HUDEP-2 (cell line): ENCODE measurements around the gene KLF6.
A peak's percentile ranks its signal among the peaks of the same experiment; 100 is the strongest.

ENCODE experiments used
- DNase-seq, 76 experiments: peaks; one replicate each; lab custom pipeline; 2025; ENCODE audit not compliant: unreplicated experiment in 76 of 76; lab: John Stamatoyannopoulos, UW

KLF6 gene

GRCh38 chr10:3784510-3785250 lies at the start of gene KLF6:
KLF6 (minus strand) TSS chr10:3785209; CDS start chr10:3785014, 195 bp downstream.
- peak in 17 of 76 experiments; percentile 7 to 67 (median 28) for DNase-seq

DNA sequence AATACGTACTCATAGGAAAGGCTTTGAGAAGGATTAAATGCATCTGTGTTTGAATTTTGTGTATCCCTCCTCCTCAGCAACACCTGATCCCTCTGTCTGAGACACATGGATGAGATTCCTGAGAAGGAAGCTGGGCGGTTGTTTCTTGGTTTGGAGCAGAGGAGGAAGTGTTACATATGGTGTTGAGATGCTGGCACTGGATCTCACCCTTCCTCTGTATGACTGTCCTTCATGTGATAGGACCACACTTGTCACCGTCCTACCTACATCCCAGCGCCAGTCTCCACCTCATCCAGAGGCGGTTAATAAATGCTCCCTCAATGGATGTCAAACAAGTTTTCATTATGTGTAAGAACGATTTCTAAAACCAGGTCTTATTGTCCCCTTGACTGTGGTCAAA lies 49.4 kb upstream of the KLF6 start:
- DNase-seq: no peak

- DNase-seq: no peak
These were observed 48.0 kb upstream of the KLF6 start for GRCh38 chr10:3833046-3833445.

GRCh38 chr10:3832022-3832786 lies 47.2 kb upstream of the KLF6 start:
- no peak for DNase-seq

DNA sequence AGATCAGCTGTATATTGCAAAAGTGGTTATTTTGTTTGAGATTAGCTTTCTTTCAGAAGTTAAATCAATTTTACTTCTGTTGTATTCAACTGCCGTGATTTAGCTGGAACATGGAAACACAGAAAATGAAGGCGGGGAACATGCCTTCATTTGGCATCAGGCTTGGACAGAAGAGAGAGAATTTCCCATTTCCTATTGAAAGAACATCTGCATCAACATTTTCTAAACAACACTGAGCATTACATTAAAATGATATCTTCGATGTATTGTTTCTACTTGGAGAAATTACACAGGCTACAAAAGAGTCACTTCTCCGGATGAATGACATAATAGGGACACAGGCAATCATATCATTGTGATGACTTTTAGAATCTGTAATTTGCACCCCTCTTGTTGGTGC lies 46.6 kb upstream of the KLF6 start:
- DNase-seq: no peak

- DNase-seq: no peak
These were observed 45.9 kb upstream of the KLF6 start for GRCh38 chr10:3830946-3831345.

- no peak for DNase-seq
These were observed 44.4 kb upstream of the KLF6 start for GRCh38 chr10:3829156-3830050.

- DNase-seq: peak in 2 of 76 experiments; percentile 6 to 25
These were observed 43.6 kb upstream of the KLF6 start for GRCh38 chr10:3828404-3829155.

- DNase-seq: no peak
These were observed 42.9 kb upstream of the KLF6 start for GRCh38 chr10:3827768-3828403.

DNA sequence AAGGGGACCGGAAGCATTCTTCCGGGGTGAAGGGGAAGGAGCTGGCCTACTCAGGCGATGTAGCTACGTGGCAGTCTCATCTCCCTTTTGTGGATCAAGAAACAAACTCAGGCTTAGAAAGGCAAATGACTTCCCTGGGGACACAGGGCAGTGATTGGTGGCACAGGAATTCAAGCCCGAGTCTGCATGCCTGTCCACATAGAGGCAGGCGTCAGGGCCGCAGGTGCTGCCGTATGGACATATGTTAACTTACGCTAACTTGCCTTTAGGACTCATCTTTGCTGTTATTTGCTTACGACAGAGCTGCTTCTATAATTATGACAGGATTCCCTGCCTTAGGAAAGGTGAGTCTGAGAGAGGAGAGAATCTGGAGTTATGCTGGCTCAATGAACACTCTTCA lies 42.3 kb upstream of the KLF6 start:
- DNase-seq: no peak

- DNase-seq: no peak
These were observed 40.9 kb upstream of the KLF6 start for GRCh38 chr10:3825862-3826351.

GRCh38 chr10:3825244-3825643 lies 40.2 kb upstream of the KLF6 start:
- DNase-seq: peak in 1 of 76 experiments; percentile 8

GRCh38 chr10:3822541-3823330 lies 37.7 kb upstream of the KLF6 start:
- DNase-seq: no peak

DNA sequence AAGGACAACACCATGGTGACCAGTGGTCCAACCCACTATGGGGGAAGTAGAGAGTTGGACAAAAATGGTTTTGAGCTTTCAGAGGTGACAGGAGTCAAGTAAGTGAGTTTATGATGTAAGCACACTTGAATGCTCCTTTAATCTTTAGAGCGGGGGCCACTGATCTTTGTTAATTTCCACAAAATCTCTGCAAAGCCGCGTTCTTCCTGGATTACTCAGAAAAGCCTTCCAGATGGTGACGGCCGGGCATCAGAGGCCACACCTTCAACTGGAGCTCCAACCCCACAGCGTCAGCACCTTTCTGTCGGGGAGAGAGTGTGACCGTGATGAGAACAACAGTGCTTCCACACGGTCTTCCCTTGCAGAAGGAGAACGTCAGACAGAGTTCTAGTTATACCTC lies 35.2 kb upstream of the KLF6 start:
- DNase-seq: no peak

DNA sequence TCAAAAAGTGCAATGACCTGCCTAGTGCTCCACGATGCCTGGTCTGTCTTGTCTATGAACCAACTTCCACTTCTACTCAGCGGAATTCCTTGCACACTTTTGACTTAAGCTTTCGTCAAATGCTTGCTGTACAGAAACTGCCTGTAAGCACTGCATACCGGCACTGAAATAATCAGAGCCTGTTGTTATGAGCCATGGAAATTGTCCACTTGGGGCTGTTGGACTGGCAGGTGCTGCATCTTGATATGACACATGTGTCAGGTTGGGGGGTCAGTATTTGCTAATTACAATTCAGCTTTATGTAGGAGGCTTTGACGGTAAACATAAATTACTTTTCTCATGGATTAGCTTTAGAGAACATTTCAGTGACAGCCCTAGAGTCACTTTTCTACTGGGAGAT lies 32.0 kb upstream of the KLF6 start:
- DNase-seq: no peak

GRCh38 chr10:3814838-3815220 lies 29.8 kb upstream of the KLF6 start:
- no peak for DNase-seq

GRCh38 chr10:3813986-3814837 lies 29.2 kb upstream of the KLF6 start:
- DNase-seq: no peak

- DNase-seq: no peak
These were observed 28.3 kb upstream of the KLF6 start for GRCh38 chr10:3813267-3813666.
